GM18909 (cell line): ENCODE measurements around the gene ALDH18A1.

ENCODE experiments used
- ATAC-seq: cut with Tn5 transposase; IDR thresholded peaks from one replicate; pipeline ENCODE4 v1.9.1; 2021; ENCODE audit warnings: mild to moderate bottlenecking; ENCODE audit not compliant: unreplicated experiment, poor library complexity

The ALDH18A1 gene

DNA sequence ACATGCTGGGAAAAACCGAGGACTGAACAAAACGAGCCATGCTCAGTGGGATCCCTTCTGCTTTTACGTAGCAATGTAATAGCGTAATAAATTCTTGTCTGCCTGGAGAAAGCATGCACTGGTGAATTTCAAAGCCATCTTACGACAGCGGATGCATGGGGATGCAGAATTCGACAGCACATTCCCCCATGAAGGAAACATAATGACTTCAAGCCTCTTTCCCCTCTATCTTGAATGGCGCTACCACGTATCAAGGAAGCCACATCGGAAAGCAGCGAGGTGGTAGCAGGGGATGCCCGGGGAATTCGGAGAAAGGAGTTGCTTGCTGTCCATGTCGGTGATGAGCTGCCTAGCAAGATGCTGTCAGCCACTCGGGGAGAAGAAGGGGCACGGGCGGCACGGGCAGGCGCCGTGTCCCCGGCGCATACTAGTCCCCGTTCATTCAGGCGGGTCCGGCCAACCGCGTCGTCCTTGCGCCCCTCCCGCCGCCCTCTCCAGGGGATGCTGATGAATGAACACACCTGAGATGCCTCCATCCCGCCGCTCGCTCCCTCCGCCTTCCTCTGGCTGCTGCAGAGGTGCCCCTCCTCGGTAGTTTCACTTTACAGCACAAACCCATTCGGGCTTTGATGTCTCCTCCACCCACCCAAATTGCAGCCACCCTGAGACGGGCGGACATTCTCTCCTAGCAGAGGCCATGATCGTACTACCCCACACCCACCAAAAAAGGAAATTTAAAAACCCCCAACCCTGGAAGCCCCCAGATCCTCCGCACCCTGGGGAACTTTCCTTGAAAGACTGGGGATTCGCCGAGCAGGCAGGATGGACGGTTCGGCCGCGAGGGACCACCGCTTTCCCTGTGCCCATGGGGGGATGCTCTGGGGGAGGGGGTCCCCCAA lies 96.0 kb downstream of the ALDH18A1 start:
- no peak for ATAC-seq

DNA sequence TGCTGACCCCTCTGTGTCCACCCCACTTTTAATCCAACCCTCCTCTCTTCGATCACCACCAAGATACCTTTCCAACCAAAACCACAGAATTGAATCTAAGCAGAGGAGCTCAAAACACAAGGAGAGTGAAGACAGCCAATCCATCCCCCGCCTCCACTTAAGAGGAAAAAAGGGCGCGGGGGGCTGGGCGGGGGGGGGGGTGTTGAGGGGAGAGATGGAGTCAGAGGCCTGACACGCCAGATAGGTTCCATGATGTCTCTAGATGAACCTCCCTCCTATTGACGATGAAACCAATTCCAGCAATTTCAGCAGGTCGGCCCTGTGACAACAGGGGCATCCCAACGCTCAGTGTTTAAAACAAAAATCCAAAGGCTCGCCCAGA lies 96.6 kb downstream of the ALDH18A1 start:
- no peak for ATAC-seq

DNA sequence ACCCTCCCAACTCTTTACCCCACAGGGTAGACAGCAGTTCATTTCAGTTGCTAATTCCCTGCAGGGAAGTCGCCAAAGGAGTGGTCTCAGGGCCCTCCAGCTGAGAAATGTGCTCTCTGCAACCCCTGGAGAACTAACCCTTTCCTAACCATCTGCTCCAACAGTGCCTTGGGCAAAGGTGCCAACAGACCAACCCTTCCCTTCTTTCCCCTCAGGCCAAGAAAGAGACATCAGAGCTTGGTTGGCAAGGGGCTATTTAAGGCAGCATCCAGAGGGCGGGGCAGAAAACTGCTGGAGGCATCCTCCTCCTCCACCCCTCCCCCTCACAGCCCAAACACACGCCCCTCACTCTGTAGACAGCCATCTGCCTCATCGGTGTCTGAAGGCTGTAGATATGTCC lies 97.0 kb downstream of the ALDH18A1 start:
- no peak for ATAC-seq

DNA sequence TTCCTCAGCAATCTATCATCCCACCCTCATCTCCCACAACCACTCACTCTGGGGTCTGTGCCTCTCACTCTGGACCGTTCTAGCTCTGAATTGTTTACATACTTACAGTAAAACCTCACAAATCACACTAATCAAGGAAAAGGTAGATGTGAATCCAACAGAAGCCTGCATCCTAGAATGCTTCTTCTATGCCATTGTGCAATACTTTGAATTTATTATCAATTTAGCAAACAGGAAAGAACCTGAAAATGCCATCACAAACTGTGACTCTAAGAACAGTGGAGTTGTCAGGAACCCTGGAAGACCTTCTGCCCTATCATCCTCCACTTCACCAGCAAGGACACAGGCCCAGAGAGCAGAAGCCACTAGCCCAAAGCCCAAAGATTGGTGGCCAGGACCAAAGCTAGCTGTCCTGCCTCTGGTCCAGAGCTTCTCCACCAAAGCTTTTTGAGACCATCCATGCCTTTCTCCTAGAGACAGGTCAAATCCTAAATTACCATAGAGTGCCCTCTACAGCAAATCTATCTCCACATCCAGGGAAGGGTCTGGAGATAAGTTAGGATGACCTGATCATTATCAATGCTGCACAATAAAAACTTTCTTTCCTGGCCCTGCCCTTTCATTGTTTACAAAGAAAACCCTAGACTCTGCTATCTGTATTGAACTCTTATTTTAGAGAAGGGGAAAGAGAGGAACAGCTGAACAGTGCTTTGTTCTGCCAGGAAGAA lies 97.8 kb downstream of the ALDH18A1 start:
- ATAC-seq, result no peak

DNA sequence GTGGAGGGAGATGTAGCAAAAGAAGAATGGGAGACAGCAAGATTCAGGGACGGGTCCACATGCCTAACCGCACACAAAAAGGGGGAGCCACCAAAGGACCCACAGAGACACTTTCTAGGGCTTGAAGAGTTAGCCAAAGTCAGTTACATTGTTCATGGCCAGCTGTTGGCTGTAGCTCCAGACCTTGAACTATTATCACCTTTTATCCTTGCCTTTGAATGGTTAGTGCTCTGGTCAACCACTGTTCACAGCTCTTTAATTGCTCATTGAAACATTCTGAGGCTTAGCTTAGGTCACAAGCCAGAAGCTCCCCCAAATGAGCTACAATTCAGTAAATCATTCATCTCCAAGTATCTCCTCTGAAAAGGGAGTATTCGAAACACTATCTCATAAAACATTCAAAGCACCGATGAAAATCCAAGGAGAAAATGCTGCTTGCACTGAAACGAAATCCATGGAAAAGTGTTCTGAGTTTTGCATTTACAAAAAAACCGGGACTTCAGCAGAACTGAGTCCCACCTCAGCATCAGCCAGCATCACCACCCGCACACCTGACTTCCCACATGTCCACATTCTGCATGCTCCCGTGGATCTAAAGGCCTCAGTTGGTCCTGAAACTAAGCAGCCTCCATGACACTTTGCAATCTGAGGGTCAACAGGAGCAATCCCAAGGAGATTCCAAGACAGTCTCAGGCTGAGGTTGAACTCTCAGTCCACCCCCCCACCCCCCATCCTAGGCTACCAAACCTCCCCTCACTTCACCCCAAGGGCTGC lies 99.3 kb downstream of the ALDH18A1 start:
- ATAC-seq, result no peak
